Loucy (cell line): ENCODE results near the gene SDR9C7.
"Not testable (repeated sequence)": the region's sequence is repeated elsewhere in the genome, so short reads cannot be mapped to it uniquely, and the experiment has no call there.

Experiments
- CTCF ChIP-seq: fragments of 200-600 bp; sonication (generic); conservative IDR thresholded peaks from 2 replicates; pipeline ENCODE4 v1.5.1; 2014; ENCODE audit warnings: mild to moderate bottlenecking, antibody characterized with exemption, low read length
- EZH2phosphoT487 ChIP-seq: fragments of 200-600 bp; IDR thresholded peaks from 2 replicates; pipeline ENCODE4 v1.6.1; 2018; ENCODE audit warnings: antibody characterized with exemption, mild to moderate bottlenecking, moderate library complexity, borderline replicate concordance

DNA sequence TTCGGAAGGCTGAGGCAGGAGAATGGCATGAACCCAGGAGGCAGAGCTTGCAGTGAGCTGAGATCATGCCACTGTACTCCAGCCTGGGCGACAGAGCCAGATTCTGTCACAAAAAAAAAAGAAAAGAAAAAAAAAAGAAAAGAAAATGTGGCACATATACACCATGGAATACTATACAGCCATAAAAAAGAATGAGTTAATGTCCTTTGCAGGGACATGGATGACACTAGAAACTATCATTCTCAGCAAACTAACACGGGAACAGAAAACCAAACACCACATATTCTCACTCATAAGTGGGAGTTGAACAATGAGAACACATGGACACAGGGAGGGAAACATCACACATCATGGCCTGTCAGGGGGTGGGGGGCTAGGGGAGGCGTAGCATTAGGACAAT is 43.2 kb upstream of the SDR9C7 start:
- not testable (repeated sequence) for TF ChIP-seq CTCF, EZH2phosphoT487
